Fibroblast of gingiva (primary cell): Measurements from ENCODE around the gene CCDC197.
A peak's percentile ranks its signal among the peaks of the same experiment; 100 is the strongest.

Source experiments
- DNase-seq: peaks from one replicate; pipeline ENCODE4 v3.0.0-alpha.2; 2011; ENCODE audit warnings: low read depth

The CCDC197 gene

GRCh38 chr14:94000267-94000666 is 3.2 kb downstream of the CCDC197 start:
- DNase-seq = no peak

GRCh38 chr14:94001016-94001415 is 3.9 kb downstream of the CCDC197 start:
- DNase-seq = no peak

- peak; percentile 55 for DNase-seq
Measured at GRCh38 chr14:94001501-94002396, 4.6 kb downstream of the CCDC197 start.

GRCh38 chr14:94003397-94003796 is 6.3 kb downstream of the CCDC197 start:
- no peak for DNase-seq

GRCh38 chr14:94004015-94004414 is 6.9 kb downstream of the CCDC197 start:
- DNase-seq = no peak

GRCh38 chr14:94005324-94006073 is 8.4 kb downstream of the CCDC197 start:
- no peak for DNase-seq

- DNase-seq = no peak
Measured at GRCh38 chr14:94008234-94008633, 11.1 kb downstream of the CCDC197 start.

GRCh38 chr14:94009767-94010166 is 12.7 kb downstream of the CCDC197 start:
- DNase-seq = no peak

GRCh38 chr14:94010625-94011024 is 13.5 kb downstream of the CCDC197 start:
- no peak for DNase-seq

GRCh38 chr14:94011795-94012194 is 14.7 kb downstream of the CCDC197 start:
- DNase-seq = no peak

- DNase-seq = no peak
Measured at GRCh38 chr14:94014382-94014781, 17.3 kb downstream of the CCDC197 start.

- no peak for DNase-seq
Measured at GRCh38 chr14:94015223-94015622, 18.1 kb downstream of the CCDC197 start.

GRCh38 chr14:94016446-94016976 is 19.4 kb downstream of the CCDC197 start:
- no peak for DNase-seq

- no peak for DNase-seq
Measured at GRCh38 chr14:94018308-94018707, 21.2 kb downstream of the CCDC197 start.

- DNase-seq = no peak
Measured at GRCh38 chr14:94019329-94019728, 22.2 kb downstream of the CCDC197 start.

GRCh38 chr14:94020267-94020666 is 23.2 kb downstream of the CCDC197 start:
- no peak for DNase-seq

GRCh38 chr14:94021001-94021400 is 23.9 kb downstream of the CCDC197 start:
- DNase-seq = no peak

- no peak for DNase-seq
Measured at GRCh38 chr14:94021416-94022157, 24.5 kb downstream of the CCDC197 start.

GRCh38 chr14:94022532-94023411 is 25.7 kb downstream of the CCDC197 start:
- no peak for DNase-seq

- DNase-seq = no peak
Measured at GRCh38 chr14:94024549-94024948, 27.4 kb downstream of the CCDC197 start.

GRCh38 chr14:94025720-94026119 is 28.6 kb downstream of the CCDC197 start:
- no peak for DNase-seq
